GM12892 (cell line): ENCODE measurements around the gene UNC13D.
"Not testable (repeated sequence)": the region's sequence is repeated elsewhere in the genome, so short reads cannot be mapped to it uniquely, and the experiment has no call there.

Experiments
- DNase-seq: peaks from one replicate; pipeline ENCODE4 v3.0.0; 2011; ENCODE audit not compliant: insufficient read length
- FAIRE-seq: peaks from 2 replicates; lab custom pipeline; 2011; peaks lifted over from hg19 to GRCh38; lab: Jason Lieb, UNC
- POLR2A ChIP-seq: IDR thresholded peaks from 2 replicates; pipeline ENCODE4 v1.6.1; 2011; ENCODE audit warnings: low read depth, low read length, control low read depth
- POLR2AphosphoS5 ChIP-seq: IDR thresholded peaks from 2 replicates; pipeline ENCODE4 v1.6.1; 2011; ENCODE audit warnings: low read depth, low read length, control low read depth
- TAF1 ChIP-seq: IDR thresholded peaks from 2 replicates; pipeline ENCODE4 v1.6.1; 2011; ENCODE audit warnings: low read depth, mild to moderate bottlenecking, control low read depth, low read length, borderline replicate concordance

UNC13D gene

DNA sequence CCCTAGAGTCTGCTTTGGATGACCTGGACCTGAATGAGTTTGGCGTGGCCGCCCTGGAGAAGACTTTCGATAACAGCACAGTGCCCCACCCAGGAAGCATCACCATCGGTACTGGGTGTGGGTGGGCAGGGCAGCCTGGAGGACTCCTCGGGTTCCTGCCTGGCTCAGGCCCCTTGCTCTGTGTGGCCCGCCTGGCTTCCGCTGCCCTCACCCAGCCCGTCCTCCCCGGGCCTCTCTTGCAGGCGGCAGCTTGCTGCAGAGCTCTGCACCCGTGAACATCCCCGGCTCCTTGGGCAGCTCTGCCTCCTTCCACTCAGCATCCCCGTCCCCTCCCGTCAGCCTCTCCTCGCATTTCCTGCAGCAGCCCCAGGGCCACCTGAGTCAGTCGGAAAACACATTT is 24.5 kb downstream of the UNC13D start:
- DNase-seq (no peak), FAIRE-seq (no peak)
- TF ChIP-seq POLR2AphosphoS5: no peak
- no peak for TF ChIP-seq POLR2A
- no peak for TF ChIP-seq TAF1

GRCh38 chr17:75819116-75819515 is 25.1 kb downstream of the UNC13D start:
- no peak for TF ChIP-seq POLR2AphosphoS5
- TF ChIP-seq TAF1: no peak
- no peak for TF ChIP-seq POLR2A

DNA sequence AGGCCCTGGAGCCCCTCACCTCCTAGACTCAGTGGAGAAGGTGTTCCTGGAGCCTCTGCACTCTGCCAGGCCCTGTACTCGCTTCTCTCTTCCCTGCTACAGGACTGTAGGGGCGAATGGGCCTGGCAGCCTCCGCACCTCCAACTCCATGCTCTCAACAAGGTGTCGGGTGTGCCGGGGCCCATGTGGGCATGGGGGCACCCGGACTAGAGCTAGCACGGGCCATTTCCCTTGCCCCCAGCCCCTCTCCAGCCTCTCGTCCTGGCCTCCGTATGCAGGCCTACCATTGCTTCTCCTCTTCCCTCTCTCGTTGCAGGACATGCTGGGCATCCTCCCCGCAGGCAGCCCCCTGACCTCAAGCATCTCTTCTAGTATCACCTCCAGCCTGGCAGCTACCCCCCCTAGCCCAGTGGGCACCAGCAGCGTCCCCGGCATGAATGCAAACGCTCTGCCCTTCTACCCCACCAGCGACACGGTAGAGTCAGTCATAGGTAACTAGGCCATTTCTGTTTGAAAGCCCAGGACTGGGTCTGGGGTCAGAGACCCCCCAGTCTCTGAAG is 25.8 kb downstream of the UNC13D start:
- TF ChIP-seq TAF1 (no peak), POLR2AphosphoS5 (no peak), POLR2A (no peak)
- FAIRE-seq (no peak), DNase-seq (no peak)

More at GRCh38 chr17:75819116-75819515, 25.1 kb downstream of the UNC13D start:
- DNase-seq: no peak
- no peak for FAIRE-seq

- DNase-seq (no peak), FAIRE-seq (no peak)
- TF ChIP-seq POLR2AphosphoS5 (no peak), POLR2A (no peak), TAF1 (no peak)
Measured at GRCh38 chr17:75817571-75817970, 26.6 kb downstream of the UNC13D start.

DNA sequence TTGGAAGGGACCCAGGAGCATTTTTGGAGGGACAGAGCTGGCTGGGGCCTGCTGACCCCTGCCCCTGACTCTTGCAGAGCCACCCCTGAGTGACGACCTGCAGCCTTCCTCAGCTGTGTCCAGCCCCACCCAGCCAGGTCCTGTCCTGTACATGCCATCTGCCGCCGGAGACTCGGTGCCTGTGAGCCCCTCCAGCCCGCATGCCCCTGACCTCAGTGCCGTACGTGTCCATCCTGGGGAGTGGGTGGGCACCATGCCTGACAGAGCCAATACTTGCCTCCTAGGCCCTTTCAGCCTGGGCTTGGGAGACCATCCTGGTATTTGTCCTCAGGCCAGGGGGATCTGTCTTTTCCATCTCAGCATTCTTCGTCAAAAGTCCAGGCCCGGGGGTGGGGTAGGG is 27.5 kb downstream of the UNC13D start:
- TF ChIP-seq POLR2A (no peak), POLR2AphosphoS5 (no peak), TAF1 (no peak)
- DNase-seq (no peak), FAIRE-seq (no peak)

- FAIRE-seq (no peak), DNase-seq (no peak)
Measured at GRCh38 chr17:75815399-75815798, 28.8 kb downstream of the UNC13D start.

GRCh38 chr17:75814900-75815373 is 29.3 kb downstream of the UNC13D start:
- no peak for TF ChIP-seq POLR2A
- TF ChIP-seq POLR2AphosphoS5: no peak
- no peak for TF ChIP-seq TAF1
- FAIRE-seq (no peak), DNase-seq (no peak)

More at GRCh38 chr17:75815399-75815798, 28.8 kb downstream of the UNC13D start:
- no peak for TF ChIP-seq POLR2AphosphoS5
- TF ChIP-seq TAF1: no peak
- TF ChIP-seq POLR2A: no peak

- TF ChIP-seq POLR2A (no peak), TAF1 (no peak), POLR2AphosphoS5 (no peak)
- DNase-seq (no peak), FAIRE-seq (no peak)
Measured at GRCh38 chr17:75814021-75814395, 30.2 kb downstream of the UNC13D start.

GRCh38 chr17:75813081-75814020 is 30.9 kb downstream of the UNC13D start:
- DNase-seq (no peak), FAIRE-seq (no peak)
- TF ChIP-seq TAF1 (no peak), POLR2AphosphoS5 (no peak), POLR2A (no peak)

DNA sequence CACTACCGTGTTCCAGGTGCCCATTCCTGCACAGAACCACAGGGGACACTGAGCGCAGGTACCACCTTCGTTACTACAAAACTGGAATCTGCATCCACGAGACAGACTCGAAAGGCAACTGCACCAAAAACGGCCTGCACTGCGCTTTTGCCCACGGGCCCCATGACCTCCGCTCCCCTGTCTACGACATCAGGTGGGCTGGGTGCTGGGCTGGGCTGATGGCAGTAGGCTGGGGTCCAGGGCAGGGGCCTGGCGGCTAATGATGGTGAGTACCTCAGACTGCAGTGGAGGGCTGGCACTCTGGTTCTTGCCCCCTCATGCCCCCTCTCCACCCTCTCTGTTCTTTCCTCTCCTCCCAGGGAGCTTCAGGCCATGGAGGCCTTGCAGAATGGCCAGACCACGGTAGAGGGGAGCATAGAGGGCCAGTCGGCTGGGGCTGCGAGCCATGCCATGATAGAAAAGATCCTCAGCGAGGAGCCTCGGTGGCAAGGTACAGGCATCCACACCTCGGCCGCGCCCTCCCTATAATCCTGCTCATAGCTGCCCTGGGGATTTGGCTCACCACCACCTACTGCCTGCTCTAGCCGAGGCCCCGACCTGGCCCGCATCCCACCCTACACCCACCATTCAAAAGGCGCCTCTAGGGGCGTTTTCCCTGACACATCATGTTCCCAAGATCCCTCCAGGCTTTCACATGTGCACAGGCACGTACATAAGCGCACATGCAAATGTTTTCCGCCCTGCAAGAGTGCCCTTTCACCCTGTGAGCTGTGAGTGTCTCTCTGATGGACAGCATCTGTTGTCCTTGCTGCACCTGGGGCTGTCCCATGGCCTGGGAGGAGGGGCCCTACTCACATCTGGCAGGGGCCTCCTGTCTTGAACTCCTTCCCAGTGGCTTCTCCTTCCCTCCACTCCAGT is 31.8 kb downstream of the UNC13D start:
- FAIRE-seq (no peak), DNase-seq (no peak)
- TF ChIP-seq TAF1 (no peak), POLR2AphosphoS5 (no peak), POLR2A (no peak)

GRCh38 chr17:75811174-75811573 is 33.0 kb downstream of the UNC13D start:
- no peak for TF ChIP-seq POLR2AphosphoS5
- TF ChIP-seq POLR2A: no peak
- no peak for TF ChIP-seq TAF1
- FAIRE-seq (no peak), DNase-seq (no peak)

- FAIRE-seq: not testable (repeated sequence)
Measured at GRCh38 chr17:75810756-75811155, 33.4 kb downstream of the UNC13D start.

More at GRCh38 chr17:75810756-75811155, 33.4 kb downstream of the UNC13D start:
- DNase-seq: not testable (repeated sequence)
